GM04503 (cell line): Measurements from ENCODE around the gene COL8A1.
A peak's percentile ranks its signal among the peaks of the same experiment; 100 is the strongest.
"Not testable (repeated sequence)": the region's sequence is repeated elsewhere in the genome, so short reads cannot be mapped to it uniquely, and the experiment has no call there.

Experiments
- DNase-seq: peaks from one replicate; pipeline ENCODE4 v3.0.0-alpha.2; 2012; ENCODE audit warnings: low read depth

Gene COL8A1

DNA sequence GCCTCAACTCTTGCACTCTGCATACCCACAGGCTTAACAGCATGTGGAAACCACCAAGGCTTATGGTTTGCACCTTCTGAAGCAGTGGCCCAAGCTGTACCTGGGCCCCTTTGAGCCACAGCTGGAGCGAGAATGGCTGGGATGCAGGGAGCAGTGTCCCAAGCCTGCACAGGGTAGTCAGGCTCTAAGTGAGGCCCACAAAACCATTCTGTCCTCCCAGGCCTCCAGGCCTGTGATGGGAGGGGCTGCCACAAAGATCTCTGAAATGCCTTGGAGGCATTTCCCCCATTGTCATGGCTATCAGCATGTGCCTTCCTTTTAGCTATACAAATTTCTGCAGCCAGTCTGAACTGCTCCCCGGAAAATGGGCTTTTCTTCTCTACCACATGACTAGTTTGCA is 166.8 kb downstream of the COL8A1 start:
- no peak for DNase-seq

DNA sequence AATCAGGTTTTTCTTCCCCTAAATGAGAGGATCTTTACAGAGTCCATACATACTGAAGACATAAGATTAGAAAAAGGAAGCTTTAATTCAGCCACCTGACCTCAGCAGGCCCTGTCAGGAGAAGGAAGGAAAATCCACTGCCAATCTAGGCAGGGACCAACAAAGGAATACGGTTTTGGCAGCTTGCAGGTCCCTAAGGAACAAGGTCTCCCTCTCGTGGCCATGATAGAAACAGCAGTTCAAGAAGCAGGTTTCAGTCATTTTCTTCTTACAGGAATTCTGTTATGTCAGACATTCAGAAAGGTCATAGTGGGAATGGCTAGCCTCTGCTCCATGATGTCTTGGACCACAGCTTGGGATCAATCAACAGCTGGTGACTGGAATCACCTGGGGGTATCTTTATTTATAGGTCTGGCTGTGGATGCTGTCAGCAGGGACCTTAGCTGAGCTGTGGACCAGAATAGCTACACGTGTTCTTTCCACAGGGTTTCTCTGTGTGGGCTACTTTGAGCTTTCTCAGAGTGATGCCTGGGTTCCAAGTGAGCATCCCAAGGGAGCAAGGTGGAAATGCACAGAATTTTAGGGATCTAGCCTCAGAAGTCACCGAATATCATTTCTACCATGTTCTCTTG is 169.9 kb downstream of the COL8A1 start:
- DNase-seq = no peak

- DNase-seq = no peak
Measured at GRCh38 chr3:99809565-99809964, 171.2 kb downstream of the COL8A1 start.

DNA sequence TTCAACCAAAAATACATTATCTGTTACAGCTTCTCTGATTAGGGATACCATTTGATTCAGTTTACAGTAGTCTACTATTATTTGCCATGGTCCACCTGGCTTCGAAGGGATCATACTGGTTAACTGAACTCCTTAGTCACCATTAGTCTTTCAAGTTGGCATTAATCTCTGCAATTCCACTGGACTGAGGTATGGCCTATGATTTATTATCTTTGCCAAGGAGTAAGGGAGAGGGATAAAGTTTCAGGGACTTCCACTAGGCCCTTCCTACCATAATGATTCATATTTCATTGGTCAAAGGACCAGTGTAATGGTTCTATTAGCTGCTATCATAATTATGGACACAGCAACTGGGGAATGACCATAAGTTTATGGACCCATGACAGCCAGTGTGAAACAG is 172.0 kb downstream of the COL8A1 start:
- DNase-seq = no peak

DNA sequence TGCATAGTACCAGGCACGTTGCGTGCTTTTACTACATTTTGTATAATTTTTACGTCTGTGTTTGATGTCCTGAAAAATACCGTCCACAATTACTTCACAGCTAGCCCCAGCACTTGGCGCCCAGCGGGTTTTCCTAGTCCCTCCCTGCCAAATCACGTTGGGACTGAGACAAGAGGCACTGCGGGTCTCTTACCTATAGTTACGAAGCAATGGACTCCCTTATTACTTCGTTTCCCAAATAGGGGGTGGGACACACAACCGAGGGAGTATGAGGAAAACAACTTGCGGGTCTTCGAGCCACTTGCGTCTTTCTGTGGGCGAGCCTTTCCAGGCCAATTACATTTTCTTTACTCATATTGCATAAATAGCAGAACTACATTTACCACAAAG is 178.6 kb downstream of the COL8A1 start:
- no peak for DNase-seq

GRCh38 chr3:99817437-99818240 is 179.2 kb downstream of the COL8A1 start, which contains the start of gene CMSS1:
TSS of gene CMSS1 (plus strand) at chr3:99817862.
- peak; percentile 68 for DNase-seq

GRCh38 chr3:99818818-99819217 is 180.4 kb downstream of the COL8A1 start:
- DNase-seq = no peak

- no peak for DNase-seq
Measured at GRCh38 chr3:99823723-99824711, 185.6 kb downstream of the COL8A1 start.

GRCh38 chr3:99825004-99825640 is 186.7 kb downstream of the COL8A1 start:
- no peak for DNase-seq

- no peak for DNase-seq
Measured at GRCh38 chr3:99829844-99830243, 191.4 kb downstream of the COL8A1 start.

DNA sequence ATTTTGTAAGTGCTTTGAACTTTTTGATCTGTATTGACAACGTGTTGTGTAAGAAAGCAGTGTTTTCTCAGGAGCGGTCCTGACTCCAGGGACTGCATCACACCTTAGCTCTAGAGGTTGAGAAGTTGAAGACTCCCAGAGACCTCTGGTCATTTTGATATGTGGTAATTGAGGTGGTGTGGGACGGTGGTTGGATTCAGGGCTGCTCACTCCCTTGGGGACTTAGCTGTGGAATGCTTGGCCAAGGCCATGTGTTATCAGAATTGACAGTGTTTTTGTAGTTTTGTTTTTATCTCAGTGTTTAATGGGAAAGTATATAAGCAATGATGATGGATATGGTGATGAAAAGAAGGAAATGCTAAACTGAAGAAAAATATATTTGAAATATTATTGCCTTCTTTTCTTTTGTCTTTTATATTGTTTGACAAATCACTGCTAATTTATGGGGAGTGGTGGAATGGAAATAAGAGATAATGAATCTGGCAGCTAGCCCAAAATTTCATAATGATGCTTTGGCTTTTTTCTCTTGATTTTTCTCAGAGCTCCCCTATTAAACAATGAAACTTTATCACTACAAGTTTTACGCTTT is 195.3 kb downstream of the COL8A1 start:
- DNase-seq = no peak

- no peak for DNase-seq
Measured at GRCh38 chr3:99834211-99834957, 196.0 kb downstream of the COL8A1 start.

GRCh38 chr3:99836681-99837080 is 198.3 kb downstream of the COL8A1 start:
- DNase-seq = no peak

GRCh38 chr3:99837715-99838114 is 199.3 kb downstream of the COL8A1 start:
- no peak for DNase-seq

DNA sequence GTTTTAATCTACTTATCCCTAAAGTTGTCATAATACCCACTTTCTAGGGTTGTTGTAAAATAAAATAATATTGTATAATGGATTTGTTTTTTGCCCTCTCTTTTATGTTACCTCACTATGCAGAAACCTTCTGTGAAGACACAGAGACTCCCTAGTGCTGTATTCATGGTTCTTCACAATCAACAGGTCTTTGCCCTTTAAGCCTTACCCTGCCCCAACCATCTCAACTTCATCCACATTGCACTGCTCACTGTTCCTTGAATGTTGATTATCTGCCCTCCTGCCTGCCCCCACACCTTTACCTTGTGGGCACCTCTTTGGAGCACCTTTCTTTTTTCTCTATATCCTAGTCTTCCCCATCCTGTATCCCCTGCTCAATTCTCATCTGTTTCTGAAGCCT is 200.4 kb downstream of the COL8A1 start:
- DNase-seq = no peak

DNA sequence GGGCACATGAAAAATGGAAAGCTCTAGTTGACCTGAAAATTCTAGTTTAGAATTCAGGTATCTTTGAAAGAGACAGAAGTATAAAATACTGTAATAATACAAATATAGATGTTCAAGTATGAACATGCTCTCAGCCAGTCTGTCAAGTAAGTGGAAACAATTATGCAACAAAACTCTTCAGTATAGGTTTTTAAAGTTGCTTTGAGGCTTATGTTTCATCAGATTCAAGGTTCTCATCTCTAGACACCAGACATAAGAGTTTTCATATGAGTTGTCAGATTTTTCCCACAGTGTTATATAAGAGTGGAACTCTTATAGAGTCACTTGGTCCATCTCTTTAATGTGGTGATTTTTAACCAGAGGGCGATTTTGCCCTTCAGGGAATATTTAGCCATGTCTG is 201.2 kb downstream of the COL8A1 start:
- no peak for DNase-seq

GRCh38 chr3:99841949-99842348 is 203.6 kb downstream of the COL8A1 start:
- not testable (repeated sequence) for DNase-seq

DNA sequence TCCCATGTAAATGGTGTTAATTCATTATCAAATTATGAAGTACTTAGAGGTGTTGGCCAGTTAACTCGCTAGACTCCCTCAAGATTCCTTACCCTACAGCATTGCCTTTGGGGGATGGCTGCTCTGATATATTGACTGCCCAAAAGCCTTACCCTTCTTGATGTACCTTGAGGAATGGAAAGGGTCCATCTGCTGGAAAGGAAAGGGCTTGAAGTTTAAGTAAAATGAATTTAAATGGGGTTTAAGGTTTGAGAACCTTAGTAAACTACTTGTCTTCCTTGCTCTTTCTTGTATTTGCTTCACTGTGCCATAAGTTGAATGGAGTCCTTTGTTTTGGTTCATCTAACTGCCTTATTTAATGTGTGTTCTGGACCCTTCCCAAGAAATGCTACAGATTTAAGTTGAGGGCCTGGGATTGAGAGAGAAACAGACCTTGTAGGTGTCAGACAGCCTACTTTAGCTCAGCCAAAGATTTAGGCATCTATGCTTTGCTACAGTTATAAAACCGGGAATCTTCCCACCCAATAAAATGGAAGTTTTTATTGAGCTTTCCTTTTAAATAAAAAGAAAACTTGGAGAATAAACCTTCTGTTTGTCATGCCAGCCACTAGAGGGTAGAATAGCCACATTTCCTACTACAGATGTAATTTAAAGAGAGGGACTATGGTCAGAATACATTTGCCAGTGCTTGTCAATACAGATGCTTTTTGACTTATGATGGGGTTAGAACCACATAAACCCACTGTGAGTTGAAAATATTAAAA is 204.6 kb downstream of the COL8A1 start:
- no peak for DNase-seq

GRCh38 chr3:99843590-99844258 is 205.3 kb downstream of the COL8A1 start:
- DNase-seq = no peak
